ENCODE results near the gene TRIM46.
"Not testable (repeated sequence)": the region's sequence is repeated elsewhere in the genome, so short reads cannot be mapped to it uniquely, and the experiment has no call there.

Gene TRIM46

DNA sequence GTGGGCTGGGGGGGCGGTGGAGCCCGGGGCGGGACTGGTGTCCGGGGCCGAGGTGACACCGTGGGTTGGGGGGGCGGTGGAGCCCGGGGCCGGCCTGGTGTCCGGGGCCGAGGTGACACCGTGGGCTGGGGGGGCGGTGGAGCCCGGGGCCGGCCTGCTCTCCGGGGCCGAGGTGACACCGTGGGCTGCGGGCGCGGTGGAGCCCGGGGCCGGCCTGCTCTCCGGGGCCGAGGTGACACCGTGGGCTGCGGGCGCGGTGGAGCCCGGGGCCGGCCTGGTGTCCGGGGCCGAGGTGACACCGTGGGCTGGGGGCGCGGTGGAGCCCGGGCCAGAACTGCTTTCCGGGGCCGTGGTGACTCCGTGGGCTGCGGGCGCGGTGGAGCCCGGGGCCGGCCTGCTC, 16.3 kb downstream of the TRIM46 start:
- not testable (repeated sequence) for DNase-seq

- no peak for DNase-seq
Observed at GRCh38 chr1:155191904-155192303, 18.3 kb downstream of the TRIM46 start.

DNA sequence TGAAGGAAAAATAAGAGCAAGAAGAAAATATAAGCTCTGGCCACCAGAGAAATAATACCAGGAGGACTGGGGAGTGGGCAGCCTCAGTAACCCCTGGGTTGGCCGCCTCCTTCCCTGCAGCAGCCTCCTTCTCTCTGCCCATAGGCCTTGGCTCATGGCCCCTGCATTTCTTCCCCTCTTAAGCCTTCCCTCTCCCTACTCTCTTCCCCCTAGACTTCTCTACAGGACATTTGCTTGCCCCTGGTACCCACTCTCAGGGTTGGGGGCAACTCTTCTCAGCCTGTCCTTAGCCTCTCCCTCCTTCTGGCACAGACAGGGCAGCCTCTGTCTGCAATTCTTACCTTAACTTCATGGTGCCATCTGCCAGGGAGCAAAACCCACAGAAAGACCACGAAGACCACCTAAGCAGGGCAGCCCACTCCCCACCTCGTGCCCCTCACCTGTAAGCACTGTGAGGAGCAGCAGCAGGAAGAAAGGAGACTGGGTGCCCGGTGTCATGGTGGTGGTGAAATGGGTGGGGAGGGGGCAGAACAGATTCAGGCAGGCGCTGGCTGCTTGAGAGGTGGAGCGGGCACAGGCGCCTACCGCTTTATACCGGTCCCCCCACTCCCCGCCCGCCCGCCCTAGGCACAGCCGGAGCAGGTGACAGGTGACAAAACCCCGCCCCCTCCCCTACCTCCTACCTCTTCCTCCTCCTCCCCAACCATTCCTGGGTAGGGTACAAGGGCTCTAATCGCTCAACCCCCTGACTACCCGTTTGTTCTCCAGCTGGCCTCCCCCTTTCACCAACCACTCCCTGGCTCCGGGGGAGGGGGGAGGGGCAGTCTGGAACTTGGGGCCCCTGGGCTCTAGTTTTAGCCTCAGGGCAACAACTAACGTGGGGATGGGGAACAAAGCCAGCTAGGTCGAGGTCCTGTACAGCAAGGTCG, 19.0 kb downstream of the TRIM46 start:
- DNase-seq, result no peak

DNA sequence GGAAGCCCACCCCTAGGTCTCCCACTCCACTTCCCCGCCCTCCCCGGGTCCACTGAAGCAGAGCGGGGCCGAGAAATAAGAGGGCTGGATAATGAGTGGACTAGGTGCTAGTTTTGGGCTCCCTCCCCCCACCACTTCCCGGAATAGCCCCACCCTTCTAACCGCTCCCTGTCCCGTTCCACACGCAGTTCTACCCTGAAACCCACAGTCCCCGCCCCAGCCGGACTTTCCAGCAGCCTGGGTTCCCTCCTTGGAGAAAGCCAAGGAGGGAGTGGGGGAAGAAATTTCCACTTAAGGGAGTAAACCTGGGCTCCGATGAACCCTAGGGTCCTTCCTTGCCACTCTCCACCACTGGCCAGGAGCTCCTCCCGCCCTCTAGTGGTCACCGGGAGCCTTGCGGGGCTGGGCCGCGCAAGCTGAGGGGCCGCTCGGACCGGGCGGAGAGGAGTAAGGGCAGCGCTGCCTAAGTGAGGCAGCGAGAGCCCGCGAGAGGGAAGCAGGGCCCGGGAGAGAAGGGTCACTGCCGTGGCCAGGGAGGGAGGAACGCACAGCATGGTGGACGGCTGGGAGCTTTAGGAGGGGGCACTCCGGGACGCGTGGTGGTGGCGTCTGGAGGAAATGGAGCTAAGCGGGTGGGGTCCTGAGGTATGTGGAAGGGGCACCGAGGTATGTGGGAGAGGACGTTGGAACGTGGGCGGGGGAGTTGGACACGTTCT, 19.8 kb downstream of the TRIM46 start:
- DNase-seq, result peak; percentile 35

- not testable (repeated sequence) for DNase-seq
Observed at GRCh38 chr1:155193991-155194240, 20.3 kb downstream of the TRIM46 start.

- DNase-seq, result no peak
Observed at GRCh38 chr1:155195201-155196102, 21.8 kb downstream of the TRIM46 start.

DNA sequence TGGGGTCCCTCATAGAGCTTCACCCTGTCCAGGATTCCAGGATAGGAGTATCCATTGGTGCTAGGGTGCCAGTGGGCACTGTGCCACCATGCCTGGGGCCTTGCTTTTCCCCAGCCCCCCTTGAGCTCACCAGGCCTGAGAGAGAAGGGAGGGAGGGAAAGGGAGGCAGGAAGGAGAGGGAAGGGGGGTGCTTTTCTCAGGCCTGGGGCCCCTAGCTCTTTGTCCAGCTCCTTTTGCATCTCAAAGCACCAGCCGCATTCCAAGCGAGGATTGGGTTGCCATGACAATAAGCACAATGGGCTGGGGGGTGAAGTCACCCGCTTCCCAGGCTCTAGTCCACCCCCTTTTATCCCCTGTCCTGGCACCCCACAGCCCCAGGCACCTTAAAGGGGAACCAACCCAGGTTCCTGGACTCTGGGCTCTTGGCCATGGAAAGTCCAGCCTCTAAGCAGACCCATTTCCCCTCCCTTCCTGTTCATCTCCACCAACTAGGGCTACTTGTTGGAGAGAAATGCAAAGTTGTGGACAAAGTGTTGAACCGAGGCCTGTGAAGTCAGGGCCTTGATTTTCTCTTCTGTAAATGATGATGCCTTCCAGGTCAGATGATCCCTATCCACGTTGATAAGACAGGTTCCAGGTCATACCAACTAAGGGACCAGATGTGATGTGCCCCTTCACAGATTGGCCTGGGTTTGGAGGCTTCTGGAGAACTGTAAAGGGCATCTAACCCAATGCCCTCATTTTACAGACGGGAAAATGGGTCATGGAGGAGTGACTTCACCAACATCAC, 22.6 kb downstream of the TRIM46 start:
- DNase-seq, result no peak

GRCh38 chr1:155196893-155197638, 23.4 kb downstream of the TRIM46 start:
- no peak for DNase-seq

- no peak for DNase-seq
Observed at GRCh38 chr1:155197901-155198546, 24.4 kb downstream of the TRIM46 start.

- DNase-seq, result no peak
Observed at GRCh38 chr1:155198547-155198906, 24.9 kb downstream of the TRIM46 start.

GRCh38 chr1:155199792-155200191, 26.1 kb downstream of the TRIM46 start:
- DNase-seq, result no peak

DNA sequence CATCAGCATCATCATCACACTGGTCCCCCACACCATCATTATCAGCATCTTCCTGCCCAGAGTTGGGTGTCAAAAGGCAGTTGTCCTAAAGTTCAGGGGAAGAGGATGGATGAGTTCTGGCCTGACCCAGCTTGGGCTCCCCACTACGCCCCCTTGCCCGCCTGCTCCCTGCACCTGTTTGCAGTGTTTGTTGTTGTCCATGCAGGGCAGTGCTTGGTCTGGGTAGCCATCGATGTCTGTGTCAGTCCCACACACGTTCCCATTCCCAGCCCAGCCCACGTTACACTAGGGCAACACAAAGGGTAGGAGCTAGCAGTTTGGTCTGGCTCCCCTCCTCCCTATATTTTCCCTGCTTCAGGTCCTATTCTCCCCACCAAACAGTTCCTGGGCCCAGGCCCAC, 27.3 kb downstream of the TRIM46 start:
- DNase-seq, result no peak

DNA sequence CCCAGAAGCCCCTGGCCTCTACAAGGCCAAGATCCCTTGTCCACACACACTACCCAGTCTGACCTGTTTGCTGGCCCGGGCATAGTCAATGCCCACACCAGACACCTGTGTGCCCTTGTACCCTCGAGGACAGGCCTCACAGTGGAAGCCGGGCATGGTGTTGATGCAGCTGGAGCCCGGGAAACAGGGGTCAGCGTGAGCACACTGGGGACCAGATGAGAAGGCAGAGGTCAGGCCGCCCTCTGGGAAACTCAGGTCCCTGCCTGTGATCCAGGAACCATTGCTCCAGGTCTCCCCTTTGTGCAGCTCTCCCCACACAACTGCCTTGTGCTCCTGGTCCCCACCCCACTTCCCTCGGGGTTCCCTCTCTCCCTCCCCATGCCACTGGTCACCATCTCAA, 28.5 kb downstream of the TRIM46 start:
- DNase-seq, result no peak

GRCh38 chr1:155202731-155203515, 29.3 kb downstream of the TRIM46 start:
- DNase-seq, result no peak

GRCh38 chr1:155205035-155205434, 31.4 kb downstream of the TRIM46 start:
- DNase-seq, result no peak

GRCh38 chr1:155205969-155206593, 32.4 kb downstream of the TRIM46 start:
- no peak for DNase-seq

DNA sequence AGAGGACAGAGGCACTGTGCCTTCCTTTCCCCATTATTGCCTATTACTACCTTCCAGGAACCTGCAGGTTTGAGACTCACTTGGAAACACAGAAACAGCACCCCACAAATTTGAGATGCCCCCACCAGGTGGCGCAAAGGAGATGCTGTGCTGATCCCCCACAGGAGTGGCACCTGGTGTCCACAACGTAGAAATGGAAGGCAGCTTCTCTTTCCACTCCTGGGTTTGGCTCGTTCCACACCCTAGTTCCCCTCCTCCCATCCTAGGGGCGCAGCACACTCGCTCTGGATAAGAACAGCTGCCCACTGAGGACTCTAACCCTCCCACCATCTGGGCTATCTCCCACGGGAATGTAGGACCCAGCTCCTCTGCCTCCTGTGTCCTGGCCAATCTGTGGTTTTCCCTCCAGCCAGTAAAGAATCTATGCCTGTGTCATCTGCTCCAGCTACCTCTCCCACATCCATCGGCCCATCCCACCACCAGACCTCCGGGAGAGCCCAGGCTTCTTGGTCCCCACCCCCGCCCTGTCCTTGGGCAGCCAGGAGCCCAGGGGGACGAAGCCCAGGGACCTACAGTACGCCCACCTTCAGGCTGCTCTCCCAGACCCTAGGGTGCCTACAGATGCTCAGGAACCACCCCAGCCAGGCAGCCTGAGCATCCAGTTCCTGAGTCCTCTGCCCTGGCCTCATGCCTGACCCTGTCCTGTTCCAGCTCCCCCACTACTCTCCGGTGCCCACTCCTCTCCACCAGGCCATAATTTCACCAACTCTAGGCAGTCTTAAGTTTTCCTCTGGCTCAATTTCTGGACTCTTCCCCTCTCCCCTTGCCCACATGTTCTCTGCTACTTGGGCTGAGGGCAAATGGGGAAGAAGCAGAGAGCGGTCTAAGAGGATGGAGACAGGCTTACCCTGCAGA, 33.5 kb downstream of the TRIM46 start:
- DNase-seq, result no peak

DNA sequence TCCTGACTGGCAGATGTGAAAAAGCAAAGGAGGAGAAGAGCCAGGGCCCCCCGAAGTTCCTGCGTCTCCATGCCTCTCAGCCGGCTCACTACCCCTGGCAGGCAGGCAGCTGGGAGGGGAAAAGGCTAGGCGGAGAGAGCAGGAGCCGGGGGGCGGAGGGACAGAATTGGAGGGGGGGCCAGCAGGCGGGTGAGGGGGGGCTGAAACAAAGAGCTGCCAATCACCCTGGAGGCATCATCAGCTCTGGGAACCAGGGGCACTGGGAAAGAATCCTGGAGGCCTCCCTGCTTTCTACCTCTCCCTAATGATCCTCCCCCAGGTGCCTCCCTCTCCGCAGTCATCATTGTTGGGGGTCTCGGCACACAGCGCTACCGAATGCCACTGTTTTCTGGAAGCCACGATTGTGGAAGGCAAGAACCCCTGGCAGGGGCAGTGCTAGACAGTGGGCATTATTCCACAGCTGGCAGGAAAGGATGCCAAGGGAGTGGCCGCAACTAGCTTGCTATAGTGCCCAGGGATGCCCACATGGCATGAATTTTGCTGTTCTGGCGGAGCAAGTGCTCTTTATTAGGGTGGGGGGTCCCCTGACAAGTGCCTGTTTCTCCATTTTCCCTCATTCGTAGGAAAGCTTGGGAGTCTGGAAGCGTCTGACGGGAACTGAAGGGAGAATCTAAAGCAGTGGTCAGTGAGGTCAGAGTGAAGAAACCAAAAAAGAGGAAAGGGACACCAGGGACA, 34.3 kb downstream of the TRIM46 start, which contains the start of gene THBS3:
Gene THBS3 (minus strand): TSS at position 92 of the 735 bp plus-strand sequence. CDS start 21 bp downstream, at position 71.
- no peak for DNase-seq

All from activated gamma-delta T cell (primary cell).